ENCODE results near the gene TMEM267. TPM values are rescaled to one million over a fixed set of nuclear protein-coding genes. Genes with fewer than 3 reads are reported as not detected.

TMEM267 gene
- polyA plus RNA-seq, 3 donors: 4.4 to 13.9 (median 11.8) TPM

GRCh38 chr5:43498581-43498980 lies 14.9 kb upstream of the TMEM267 start:
- Histone ChIP-seq H2AFZ (ENCODE audit: insufficient read depth, low read depth, low read length, poor library complexity, severe bottlenecking) (no peak overlapping the region), H3K79me2 (ENCODE audit: insufficient read depth, low read length) (no peaks in the 10 kb centered on the region), H3K9ac (ENCODE audit: insufficient read depth, low read length, poor library complexity, severe bottlenecking) (no peak overlapping the region), H3K4me2 (replicated peaks; ENCODE audit: extremely low read depth, low read length, poor library complexity, severe bottlenecking) (no peak overlapping the region), H3K4me3 (replicated peaks in 1 of 3; ENCODE audit: low read depth in 2 of 3, low read length in 3 of 3) (no peak overlapping the region), H3K4me1 (ENCODE audit: control insufficient read depth in 1 of 2, insufficient read depth in 2 of 2, low read length in 2 of 2) (no peaks in the 10 kb centered on the region), H3K27me3 (ENCODE audit: control insufficient read depth in 2 of 2, insufficient read depth in 2 of 2, low read length in 2 of 2) (no peaks in the 10 kb centered on the region), H3K36me3 (replicated peaks in 1 of 2; ENCODE audit: control insufficient read depth in 1 of 2, insufficient read depth in 2 of 2, low read length in 2 of 2) (peaks cover 3 to 27% of the 10 kb centered on the region in 2 donors), H3K9me3 (replicated peaks in 1 of 2; ENCODE audit: control insufficient read depth in 1 of 2, insufficient read depth in 1 of 2, low read length in 2 of 2) (no peaks in the 10 kb centered on the region), H3K27ac (ENCODE audit: low read depth in 1 of 2, low read length in 2 of 2) (peak overlapping the region in 1 of 2 donors; percentile 40), H4K20me1 (ENCODE audit: insufficient read depth, low read length) (no peaks in the 10 kb centered on the region)
- H3K27ac Mint-ChIP-seq: peak overlapping the region in 4 of 7 donors; percentile 1 to 47 (median 28)
- H3K27me3 Mint-ChIP-seq (ENCODE audit: low read depth in 3 of 3): no peaks in the 10 kb centered on the region
- DNase-seq: peak in 2 of 3 donors; percentile 3 to 22
- intact Hi-C loops (cut with micrococcal nuclease): no loop called here
- H3K9me3 Mint-ChIP-seq: no peaks in the 10 kb centered on the region
- H3K4me1 Mint-ChIP-seq: peaks cover 6% of the 10 kb centered on the region
- 100% methylated on average over 1 of the region's 2 CpGs for WGBS (ENCODE audit: insufficient coverage)
- no peak for TF ChIP-seq CTCF (IDR thresholded peaks at IDR 0.05)
- H3K4me3 Mint-ChIP-seq: no peak overlapping the region
- H3K36me3 Mint-ChIP-seq: peaks cover 20 to 29% of the 10 kb centered on the region in 2 donors

- H3K27ac Mint-ChIP-seq: no peak overlapping the region
- no peak overlapping the region for H3K9ac ChIP-seq (ENCODE audit: insufficient read depth, low read length, poor library complexity, severe bottlenecking)
- H3K27me3 Mint-ChIP-seq (ENCODE audit: low read depth in 3 of 3): no peaks in the 10 kb centered on the region
- no peak overlapping the region for H3K4me3 Mint-ChIP-seq
- H3K27me3 ChIP-seq (ENCODE audit: control insufficient read depth in 2 of 2, insufficient read depth in 2 of 2, low read length in 2 of 2): no peaks in the 10 kb centered on the region
- TF ChIP-seq CTCF (IDR thresholded peaks at IDR 0.05): no peak
- H3K27ac ChIP-seq (ENCODE audit: low read depth in 1 of 2, low read length in 2 of 2): no peak overlapping the region
- H3K36me3 ChIP-seq (replicated peaks in 1 of 2; ENCODE audit: control insufficient read depth in 1 of 2, insufficient read depth in 2 of 2, low read length in 2 of 2): peaks cover 0 to 16% of the 10 kb centered on the region in 2 donors
- H3K36me3 Mint-ChIP-seq: peaks cover 19 to 26% of the 10 kb centered on the region in 2 donors
- no peaks in the 10 kb centered on the region for H3K9me3 ChIP-seq (replicated peaks in 1 of 2; ENCODE audit: control insufficient read depth in 1 of 2, insufficient read depth in 1 of 2, low read length in 2 of 2)
- intact Hi-C loops (cut with micrococcal nuclease): no loop called here
- DNase-seq: no peak
- no peaks in the 10 kb centered on the region for H4K20me1 ChIP-seq (ENCODE audit: insufficient read depth, low read length)
- no peaks in the 10 kb centered on the region for H3K9me3 Mint-ChIP-seq
- H3K4me3 ChIP-seq (replicated peaks in 1 of 3; ENCODE audit: low read depth in 2 of 3, low read length in 3 of 3): no peak overlapping the region
- no peaks in the 10 kb centered on the region for H3K79me2 ChIP-seq (ENCODE audit: insufficient read depth, low read length)
- H2AFZ ChIP-seq (ENCODE audit: insufficient read depth, low read depth, low read length, poor library complexity, severe bottlenecking): no peak overlapping the region
- H3K4me1 Mint-ChIP-seq: peaks cover 6% of the 10 kb centered on the region
- no peak overlapping the region for H3K4me2 ChIP-seq (replicated peaks; ENCODE audit: extremely low read depth, low read length, poor library complexity, severe bottlenecking)
- no peaks in the 10 kb centered on the region for H3K4me1 ChIP-seq (ENCODE audit: control insufficient read depth in 1 of 2, insufficient read depth in 2 of 2, low read length in 2 of 2)
- 78% methylated on average over 4 of the region's 5 CpGs for WGBS (ENCODE audit: insufficient coverage)
Observed at GRCh38 chr5:43497311-43498104, 13.8 kb upstream of the TMEM267 start.
